Endothelial cell of umbilical vein (primary cell): Measurements from ENCODE around the gene TOP1.

ENCODE experiments used
- EZH2 ChIP-seq: IDR thresholded peaks from 2 replicates; pipeline ENCODE4 v1.6.1; 2012; ENCODE audit warnings: borderline replicate concordance, low read depth, mild to moderate bottlenecking, moderate library complexity, low read length, inconsistent platforms; ENCODE audit not compliant: severe bottlenecking
- GATA2 ChIP-seq: IDR thresholded peaks from 2 replicates; pipeline ENCODE4 v1.7.0; 2011; ENCODE audit warnings: low read depth, mild to moderate bottlenecking, moderate library complexity, mixed read lengths, low read length; ENCODE audit not compliant: insufficient read length, insufficient read depth
- JUN ChIP-seq: IDR thresholded peaks from 2 replicates; pipeline ENCODE4 v1.6.1; 2011; ENCODE audit warnings: borderline replicate concordance, low read depth; ENCODE audit not compliant: insufficient read length, insufficient read depth
- MYC ChIP-seq: IDR thresholded peaks from one replicate; pipeline ENCODE4 v1.6.1; 2011; ENCODE audit warnings: mild to moderate bottlenecking, low read depth, low read length
- POLR2A ChIP-seq: IDR thresholded peaks from 2 replicates; pipeline ENCODE4 v1.6.1; 2012; ENCODE audit warnings: low read depth, mild to moderate bottlenecking, control low read depth, low read length
- POLR2AphosphoS5 ChIP-seq: IDR thresholded peaks from 2 replicates; pipeline ENCODE4 v1.6.1; 2012; ENCODE audit warnings: low read depth, mild to moderate bottlenecking, control low read depth, low read length, moderate library complexity; ENCODE audit not compliant: insufficient read depth
- TF ChIP-seq, protein P1 (sequence below), 2 donors: IDR thresholded peaks; 1 replicate in 1 of 2; 2 replicates in 1 of 2; pipeline ENCODE4 v1.5.1; 2011; ENCODE audit warnings: low read length in 2 of 2, mild to moderate bottlenecking in 2 of 2, moderate library complexity in 2 of 2, control low read depth in 1 of 2, inconsistent platforms in 1 of 2, low read depth in 1 of 2; ENCODE audit not compliant: insufficient read depth in 1 of 2; ENCODE audit errors: extremely low read depth in 1 of 2
- TF ChIP-seq, protein P2 (sequence below): IDR thresholded peaks from 2 replicates; pipeline ENCODE4 v1.6.1; 2011; ENCODE audit not compliant: insufficient read depth, insufficient read length

DNA sequence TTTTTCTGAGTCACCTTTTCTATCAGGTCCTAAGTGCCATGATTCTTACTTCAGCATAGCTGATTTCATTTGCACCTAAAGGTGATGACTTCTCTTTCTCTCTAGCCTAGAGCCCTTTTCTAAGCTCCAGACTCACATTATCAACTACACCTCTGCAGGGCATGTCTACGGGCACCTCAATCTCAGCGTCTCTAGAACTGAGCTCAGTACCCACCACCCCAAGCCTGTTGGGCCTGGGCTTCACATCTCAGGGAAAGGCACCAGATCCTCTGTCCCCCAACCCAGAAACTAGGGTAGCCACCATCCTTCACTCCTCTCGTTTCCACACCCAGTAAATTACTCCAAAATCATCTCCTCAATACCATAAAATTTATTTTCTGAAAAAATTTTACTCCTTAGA, 98.1 kb downstream of the TOP1 start:
- TF ChIP-seq JUN = no peak
- TF ChIP-seq, protein P1, sequence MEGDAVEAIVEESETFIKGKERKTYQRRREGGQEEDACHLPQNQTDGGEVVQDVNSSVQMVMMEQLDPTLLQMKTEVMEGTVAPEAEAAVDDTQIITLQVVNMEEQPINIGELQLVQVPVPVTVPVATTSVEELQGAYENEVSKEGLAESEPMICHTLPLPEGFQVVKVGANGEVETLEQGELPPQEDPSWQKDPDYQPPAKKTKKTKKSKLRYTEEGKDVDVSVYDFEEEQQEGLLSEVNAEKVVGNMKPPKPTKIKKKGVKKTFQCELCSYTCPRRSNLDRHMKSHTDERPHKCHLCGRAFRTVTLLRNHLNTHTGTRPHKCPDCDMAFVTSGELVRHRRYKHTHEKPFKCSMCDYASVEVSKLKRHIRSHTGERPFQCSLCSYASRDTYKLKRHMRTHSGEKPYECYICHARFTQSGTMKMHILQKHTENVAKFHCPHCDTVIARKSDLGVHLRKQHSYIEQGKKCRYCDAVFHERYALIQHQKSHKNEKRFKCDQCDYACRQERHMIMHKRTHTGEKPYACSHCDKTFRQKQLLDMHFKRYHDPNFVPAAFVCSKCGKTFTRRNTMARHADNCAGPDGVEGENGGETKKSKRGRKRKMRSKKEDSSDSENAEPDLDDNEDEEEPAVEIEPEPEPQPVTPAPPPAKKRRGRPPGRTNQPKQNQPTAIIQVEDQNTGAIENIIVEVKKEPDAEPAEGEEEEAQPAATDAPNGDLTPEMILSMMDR (IDR thresholded peaks at IDR 0.05; ENCODE audit: extremely low read depth in 1 of 2, insufficient read depth in 1 of 2, low read depth in 1 of 2, low read length in 2 of 2) = no peak
- TF ChIP-seq GATA2 = no peak
- TF ChIP-seq, protein P2, sequence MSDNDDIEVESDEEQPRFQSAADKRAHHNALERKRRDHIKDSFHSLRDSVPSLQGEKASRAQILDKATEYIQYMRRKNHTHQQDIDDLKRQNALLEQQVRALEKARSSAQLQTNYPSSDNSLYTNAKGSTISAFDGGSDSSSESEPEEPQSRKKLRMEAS = no peak
- TF ChIP-seq POLR2A = no peak
- no peak for TF ChIP-seq POLR2AphosphoS5
- TF ChIP-seq MYC = no peak
- no peak for TF ChIP-seq EZH2
